ENCODE measurements around the gene MAML3.

Gene MAML3

GRCh38 chr4:139889901-139890300 is 264.1 kb downstream of the MAML3 start:
- no peak for DNase-seq

- DNase-seq, result no peak
Measured at GRCh38 chr4:139889264-139889663, 264.7 kb downstream of the MAML3 start.

GRCh38 chr4:139887962-139888735 is 265.8 kb downstream of the MAML3 start:
- DNase-seq, result no peak

- DNase-seq, result no peak
Measured at GRCh38 chr4:139887376-139887802, 266.6 kb downstream of the MAML3 start.

DNA sequence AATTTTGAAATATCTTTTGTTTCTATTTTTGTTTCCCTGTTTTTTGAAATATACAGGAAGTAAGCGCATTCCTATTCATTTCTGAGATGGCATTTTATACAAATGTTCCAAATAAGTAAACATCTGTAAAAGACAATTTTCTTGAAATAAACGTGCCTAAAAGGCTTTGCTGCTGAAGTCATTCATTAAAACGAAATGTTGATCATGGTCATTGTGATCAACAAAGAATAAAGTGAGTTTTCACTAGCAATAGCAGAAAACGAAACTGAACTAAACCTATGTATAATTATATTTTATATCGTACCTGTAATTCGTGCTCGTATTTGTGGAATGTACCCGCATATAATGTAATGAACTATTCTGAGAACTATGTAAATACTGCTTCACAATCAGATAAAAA is 267.2 kb downstream of the MAML3 start:
- DNase-seq, result no peak

GRCh38 chr4:139884438-139884837 is 269.5 kb downstream of the MAML3 start:
- DNase-seq, result no peak

GRCh38 chr4:139880841-139881240 is 273.1 kb downstream of the MAML3 start:
- no peak for DNase-seq

GRCh38 chr4:139878050-139878449 is 275.9 kb downstream of the MAML3 start:
- no peak for DNase-seq

DNA sequence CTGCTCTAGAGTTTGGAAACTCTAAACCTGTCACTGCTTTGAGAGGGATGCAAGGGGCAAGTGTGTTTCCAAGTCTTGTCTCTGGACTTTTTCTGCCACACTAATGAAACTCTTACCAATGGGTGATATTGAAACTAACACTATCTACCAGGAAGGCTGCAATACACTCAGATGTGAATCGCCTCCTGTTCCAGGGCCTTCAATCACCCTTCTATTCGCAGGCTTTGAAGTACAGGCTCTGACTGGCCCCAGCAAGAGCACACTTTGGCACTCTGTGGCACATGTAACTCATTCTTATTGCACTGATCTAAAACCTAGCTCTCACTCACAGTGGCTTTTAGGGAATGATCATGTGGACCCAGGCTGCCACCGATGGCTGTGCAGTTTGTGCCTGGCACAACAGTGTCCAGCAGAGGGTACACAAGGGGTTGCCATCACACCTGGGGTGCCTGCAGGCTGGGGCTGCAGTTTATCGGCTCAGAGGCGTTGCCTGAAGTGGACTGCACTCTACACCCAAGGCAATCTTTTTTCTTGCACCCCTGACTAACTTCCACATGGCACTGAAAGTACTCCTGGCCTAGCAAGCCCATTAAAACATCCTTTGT is 277.5 kb downstream of the MAML3 start:
- no peak for DNase-seq

DNA sequence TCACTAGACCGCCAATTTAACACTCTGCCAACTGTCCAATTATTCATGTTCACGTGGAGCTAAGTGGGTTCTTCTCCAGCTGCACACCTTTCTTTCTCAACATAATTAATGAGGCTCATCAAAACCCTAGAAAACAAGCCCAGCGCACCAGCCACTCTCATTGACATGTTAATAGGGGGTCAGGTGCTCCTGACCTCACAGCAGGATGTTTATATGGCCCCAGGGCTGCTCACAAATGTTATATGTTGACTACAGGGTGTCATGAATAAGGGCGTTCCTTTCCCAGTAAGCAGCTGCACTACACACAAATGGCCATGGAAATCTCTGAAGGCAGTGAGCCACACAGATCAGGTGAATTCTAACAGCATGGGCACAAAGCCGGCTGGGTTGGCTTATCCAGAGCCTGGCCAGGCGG is 278.6 kb downstream of the MAML3 start:
- no peak for DNase-seq

GRCh38 chr4:139873111-139873860 is 280.7 kb downstream of the MAML3 start:
- no peak for DNase-seq

GRCh38 chr4:139872274-139872673 is 281.7 kb downstream of the MAML3 start:
- no peak for DNase-seq

DNA sequence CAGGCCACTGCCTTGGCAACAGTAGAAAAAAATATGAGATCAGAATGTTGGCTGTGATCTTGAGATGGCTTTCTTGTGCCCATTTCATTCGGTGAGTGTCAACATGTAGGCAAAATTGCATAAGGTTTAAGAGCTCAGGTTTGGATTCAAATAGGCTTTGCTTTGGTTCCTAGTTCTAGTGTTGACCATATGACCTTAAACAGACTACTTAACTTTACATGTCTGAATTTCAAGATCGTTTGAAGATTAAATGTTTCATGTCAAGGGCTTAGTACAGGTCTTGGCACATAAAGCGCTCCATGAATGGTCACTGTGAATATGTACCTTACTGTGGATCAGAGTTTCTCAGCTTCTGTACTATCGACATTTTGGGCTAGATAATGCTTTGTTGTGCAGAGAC is 284.2 kb downstream of the MAML3 start:
- DNase-seq, result no peak

GRCh38 chr4:139866276-139866962 is 287.6 kb downstream of the MAML3 start:
- DNase-seq, result no peak

DNA sequence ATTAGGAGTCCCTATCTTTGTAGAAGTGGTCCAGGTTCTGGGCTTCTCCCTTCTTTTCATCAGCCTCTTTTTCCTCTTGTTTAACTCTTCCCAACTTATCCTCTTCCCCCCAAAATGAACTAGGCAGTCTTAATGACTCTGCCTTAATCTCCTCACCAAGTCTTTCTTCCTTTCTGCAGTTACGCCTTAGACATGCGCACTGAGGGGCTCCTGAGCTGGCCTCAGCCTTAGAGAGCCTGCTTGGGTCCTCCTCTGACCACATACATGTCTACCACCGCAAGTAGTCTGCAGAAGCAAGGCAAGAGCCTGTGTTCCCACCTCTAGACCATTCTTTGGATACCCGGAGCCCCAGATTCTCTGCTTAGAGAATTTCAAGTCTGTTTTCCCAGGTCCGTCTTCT is 288.4 kb downstream of the MAML3 start:
- no peak for DNase-seq

DNA sequence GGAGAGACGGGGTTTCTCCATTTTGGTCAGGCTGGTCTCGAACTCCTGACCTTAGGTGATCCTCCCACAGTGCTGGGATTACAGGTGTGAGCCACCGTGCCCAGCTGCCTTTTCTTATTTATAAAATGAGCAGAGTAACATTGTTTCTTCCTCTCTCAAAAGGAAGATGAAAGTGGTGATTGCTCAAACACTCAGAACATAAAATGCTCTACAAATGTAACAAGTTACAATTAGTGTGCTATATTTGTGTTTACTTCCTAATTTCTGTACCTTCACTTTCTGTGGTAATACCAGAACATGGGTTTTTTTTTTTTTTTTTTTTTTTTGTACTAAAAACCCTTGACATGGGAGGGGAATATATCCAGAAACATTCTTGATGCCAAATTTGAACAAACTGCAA is 290.5 kb downstream of the MAML3 start:
- no peak for DNase-seq

DNA sequence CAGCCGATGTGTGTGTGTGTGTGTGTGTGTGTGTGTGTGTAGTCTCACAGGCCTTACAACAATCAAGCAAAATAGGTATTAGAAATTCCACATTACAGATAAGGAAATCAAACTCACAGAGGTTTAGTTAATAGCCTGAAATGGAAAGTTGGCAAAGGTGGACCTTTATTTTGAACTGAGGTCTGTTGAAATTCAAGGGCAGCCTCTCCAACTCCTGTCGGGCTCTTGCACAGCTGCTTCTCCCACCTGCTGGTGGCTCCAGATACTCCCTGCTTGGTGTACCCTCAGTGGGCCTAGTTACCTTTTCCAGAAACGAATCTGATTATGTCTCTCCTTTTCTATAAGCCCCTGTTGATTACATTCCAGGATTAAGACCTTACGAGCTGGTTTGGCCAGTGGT is 292.5 kb downstream of the MAML3 start:
- no peak for DNase-seq

- DNase-seq, result no peak
Measured at GRCh38 chr4:139860435-139861024, 293.5 kb downstream of the MAML3 start.

GRCh38 chr4:139859876-139860275 is 294.1 kb downstream of the MAML3 start:
- DNase-seq, result no peak

- DNase-seq, result peak; percentile 15 to 27
Measured at GRCh38 chr4:139858436-139859205, 295.4 kb downstream of the MAML3 start.

DNA sequence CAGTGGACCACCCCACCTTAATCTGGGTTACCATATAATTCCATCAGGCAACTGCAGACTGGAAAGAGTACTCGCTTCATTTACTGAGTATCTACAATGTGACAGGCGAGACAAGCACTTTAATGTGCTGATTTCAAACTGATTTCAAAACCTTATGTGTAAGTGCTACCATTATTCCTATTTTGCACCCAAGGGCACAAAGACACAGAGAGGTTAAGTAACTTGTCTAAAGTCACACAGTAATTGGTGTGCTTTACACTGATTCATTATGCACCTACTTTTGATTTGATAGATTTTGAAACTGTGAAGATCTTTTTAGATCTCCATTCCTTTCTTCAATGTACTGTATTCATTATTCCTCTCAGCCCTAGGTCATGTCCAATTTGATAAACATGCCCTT is 296.0 kb downstream of the MAML3 start:
- DNase-seq, result no peak

DNA sequence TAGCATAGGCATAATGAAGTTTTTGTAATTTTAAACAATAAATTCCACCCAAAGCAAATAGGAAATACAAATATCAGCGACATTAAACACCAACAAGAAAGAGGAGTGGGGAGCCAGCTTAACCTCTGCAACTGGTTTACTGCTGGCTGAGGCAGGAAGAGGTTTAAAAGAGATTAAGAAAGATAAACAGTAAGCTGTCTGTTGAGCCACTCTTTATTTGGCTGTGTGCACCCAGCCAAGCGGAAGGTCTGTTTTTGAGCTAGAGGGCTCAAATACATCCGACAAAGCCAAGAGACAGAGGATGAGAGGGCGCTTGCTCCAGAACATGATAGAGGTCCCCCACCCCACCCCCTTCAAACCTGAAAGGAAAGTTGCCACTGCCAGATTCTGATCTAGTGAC is 297.0 kb downstream of the MAML3 start:
- DNase-seq, result no peak

All from activated CD4-positive, alpha-beta T cell treated with anti-CD3 and anti-CD28 coated beads, Interleukin-2, amount 50 U/mL, for 48 hours (primary cell).